NCI-H446 treated with DMSO at 0.1 percent for 48 hours (cell line): ENCODE measurements around the gene SMCR8.
"Not testable (repeated sequence)": the region's sequence is repeated elsewhere in the genome, so short reads cannot be mapped to it uniquely, and the experiment has no call there.

Source experiments
- DNase-seq: peaks from one replicate; lab custom pipeline; 2025; lab: John Stamatoyannopoulos, UW

SMCR8 gene

GRCh38 chr17:18361837-18362697 lies 47.0 kb downstream of the SMCR8 start:
- no peak for DNase-seq

GRCh38 chr17:18362698-18363100 lies 47.6 kb downstream of the SMCR8 start:
- no peak for DNase-seq

- DNase-seq, result peak; percentile 79
Observed at GRCh38 chr17:18363101-18364049, 48.3 kb downstream of the SMCR8 start, which contains the start of gene SHMT1. Gene SHMT1, minus strand, starts transcription at chr17:18363550. Its CDS starts 7,569 bp downstream, at chr17:18355981.

GRCh38 chr17:18364166-18364565 lies 49.1 kb downstream of the SMCR8 start:
- no peak for DNase-seq

GRCh38 chr17:18368946-18369345 lies 53.9 kb downstream of the SMCR8 start:
- no peak for DNase-seq

GRCh38 chr17:18370761-18371160 lies 55.7 kb downstream of the SMCR8 start:
- no peak for DNase-seq

GRCh38 chr17:18371455-18371854 lies 56.4 kb downstream of the SMCR8 start:
- no peak for DNase-seq

- DNase-seq, result not testable (repeated sequence)
Observed at GRCh38 chr17:18373181-18373580, 58.1 kb downstream of the SMCR8 start.

- DNase-seq, result no peak
Observed at GRCh38 chr17:18374216-18374615, 59.1 kb downstream of the SMCR8 start.
